Measurements from ENCODE around the gene DIO3.

The DIO3 gene

GRCh38 chr14:101556131-101556530, 5.2 kb upstream of the DIO3 start:
- no peak for TF ChIP-seq CTCF (conservative IDR thresholded peaks at IDR 0.05; ENCODE audit: low read length)
- H3K4me3 ChIP-seq (ENCODE audit: low read length): no peak overlapping the region
- no peak for DNase-seq (ENCODE audit: low read depth)

- TF ChIP-seq CTCF (conservative IDR thresholded peaks at IDR 0.05; ENCODE audit: low read length): no peak
- no peak for DNase-seq (ENCODE audit: low read depth)
- H3K4me3 ChIP-seq (ENCODE audit: low read length): no peak overlapping the region
Measured at GRCh38 chr14:101556566-101557320, 4.6 kb upstream of the DIO3 start.

DNA sequence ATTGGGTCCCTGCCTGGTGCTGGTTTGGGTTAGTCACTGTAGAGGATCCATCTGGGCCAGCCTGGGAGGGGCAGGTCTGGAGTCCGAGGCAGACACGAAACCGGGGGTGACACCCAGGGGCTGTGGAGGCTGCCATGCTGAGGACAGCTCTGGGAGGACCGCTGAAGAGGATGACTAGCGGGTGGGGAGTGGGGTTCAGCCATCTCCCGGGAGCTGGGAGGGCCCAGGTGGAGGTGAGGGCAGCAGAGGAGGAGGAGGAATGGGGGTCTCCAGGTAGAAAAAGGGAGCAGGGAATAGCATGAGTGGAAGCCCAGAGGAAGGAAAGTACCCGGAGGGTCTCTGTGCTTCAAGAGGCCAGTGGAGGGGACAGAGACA, 4.0 kb upstream of the DIO3 start:
- H3K4me3 ChIP-seq (ENCODE audit: low read length): no peak overlapping the region
- DNase-seq (ENCODE audit: low read depth): no peak
- no peak for TF ChIP-seq CTCF (conservative IDR thresholded peaks at IDR 0.05; ENCODE audit: low read length)

DNA sequence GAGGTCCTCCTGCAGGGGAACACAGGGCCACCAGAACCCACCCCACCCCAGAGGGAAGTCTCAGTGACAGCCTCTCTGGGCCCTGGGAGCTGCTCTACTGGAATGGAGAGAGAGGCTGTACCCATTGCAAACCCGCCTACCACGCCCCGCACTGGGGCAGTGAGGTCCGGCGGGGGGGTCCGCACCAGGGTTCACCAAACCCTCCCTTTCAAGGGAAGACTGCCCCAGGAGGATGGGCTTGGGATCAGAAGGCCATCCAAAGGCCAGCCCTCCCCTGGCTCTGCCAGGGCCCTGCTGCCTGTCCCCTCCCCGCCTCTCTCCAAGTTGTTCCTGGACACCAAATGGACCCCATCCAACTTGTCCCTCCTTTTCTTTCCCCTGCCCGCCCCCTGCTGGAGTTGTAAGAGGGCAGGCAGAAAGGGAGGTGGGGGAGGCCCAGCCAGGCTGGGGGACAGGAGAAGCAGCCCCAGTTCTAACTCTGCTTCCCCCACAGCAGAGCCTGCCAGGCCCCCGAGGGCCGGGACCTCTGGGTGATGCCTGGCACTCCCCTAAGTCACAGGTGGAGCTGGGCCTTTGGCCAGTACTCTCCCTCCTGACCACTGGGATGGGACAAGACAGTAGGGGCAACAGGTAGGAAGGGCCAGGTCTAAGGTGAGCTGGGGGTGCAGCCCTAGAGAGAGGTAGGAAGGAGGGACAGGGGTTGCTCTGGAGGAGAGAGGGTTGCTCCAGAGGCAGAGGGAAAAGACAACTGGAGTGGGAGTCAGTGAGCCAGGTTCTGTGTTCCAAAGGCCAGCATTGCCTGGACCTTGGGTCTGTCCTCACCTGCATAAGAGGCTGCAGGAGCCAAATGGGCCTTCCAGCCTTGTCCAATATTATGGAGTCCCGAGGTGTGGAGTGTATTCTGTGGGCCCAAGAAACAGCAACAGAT, 3.2 kb upstream of the DIO3 start:
- TF ChIP-seq CTCF (conservative IDR thresholded peaks at IDR 0.05; ENCODE audit: low read length): no peak
- no peak for DNase-seq (ENCODE audit: low read depth)
- no peak overlapping the region for H3K4me3 ChIP-seq (ENCODE audit: low read length)

DNA sequence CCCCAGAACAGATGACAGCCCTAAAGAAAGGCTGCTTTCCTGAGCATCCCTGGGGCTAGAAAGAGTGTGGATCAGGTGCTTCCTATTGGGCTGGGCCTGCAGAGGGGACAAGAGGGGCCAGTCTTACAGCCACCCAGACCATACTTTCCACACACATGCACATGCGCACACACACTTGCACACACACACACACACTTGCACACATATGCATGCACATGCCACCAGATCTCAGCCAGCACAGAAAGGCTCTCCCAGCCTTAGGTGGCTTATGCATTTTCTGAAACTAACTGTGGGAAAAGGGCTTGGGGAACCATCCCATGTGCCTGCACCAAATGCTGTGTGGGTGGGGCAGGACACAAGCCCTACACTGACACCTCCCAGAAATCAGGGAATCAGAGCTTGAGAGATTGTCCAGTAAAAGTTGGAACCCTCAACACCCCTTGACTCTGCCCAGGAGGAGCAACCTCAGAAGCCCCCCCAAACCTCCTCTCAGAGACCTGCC, 2.5 kb upstream of the DIO3 start:
- DNase-seq (ENCODE audit: low read depth): no peak
- TF ChIP-seq CTCF (conservative IDR thresholded peaks at IDR 0.05; ENCODE audit: low read length): no peak

GRCh38 chr14:101559250-101559623, 2.1 kb upstream of the DIO3 start:
- H3K4me3 ChIP-seq (ENCODE audit: low read length): no peak overlapping the region
- no peak for DNase-seq (ENCODE audit: low read depth)
- TF ChIP-seq CTCF (conservative IDR thresholded peaks at IDR 0.05; ENCODE audit: low read length): no peak

More for the DNA sequence above, 2.5 kb upstream of the DIO3 start:
- no peak overlapping the region for H3K4me3 ChIP-seq (ENCODE audit: low read length)

Data from AG10803 (cell line).